Endothelial cell of umbilical vein (primary cell): ENCODE results near the gene RPS14. TPM values are rescaled to one million over a fixed set of nuclear protein-coding genes. Genes with fewer than 3 reads are reported as not detected.

Source experiments
- BruUV-seq: library from RNA; stranded (reverse); fragments of 400-500 nt; replicated peaks from 2 replicates; lab custom pipeline; 2021; lab: Mats Ljungman, UMichigan
- CTCF ChIA-PET: fragments of 300-600, 350-600 bp; sonication (Branson Sonifier 250); formaldehyde crosslinking; loops from one replicate; lab custom pipeline; 2021; ENCODE audit warnings: antibody characterized with exemption, inconsistent platforms; lab: Charles Lee
- POLR2A ChIA-PET: fragments of 300-600, 350-600 bp; sonication (Branson Sonifier 250); formaldehyde crosslinking; loops from one replicate; lab custom pipeline; 2021; ENCODE audit warnings: antibody characterized with exemption, inconsistent platforms; lab: Charles Lee
- DNase-seq: peaks from one replicate; pipeline ENCODE4 v3.0.0-alpha.2; 2011; ENCODE audit warnings: low read depth, low spot score
- FAIRE-seq: peaks from 2 replicates; lab custom pipeline; 2011; peaks lifted over from hg19 to GRCh38; lab: Jason Lieb, UNC
- H2AFZ ChIP-seq: 2 replicates; pipeline ENCODE4 v1.6.0; 2012; ENCODE audit warnings: low read depth, low read length, control low read depth, inconsistent platforms
- H3K27ac ChIP-seq: 2 replicates; pipeline ENCODE4 v1.5.1; 2011; ENCODE audit warnings: low read depth, mild to moderate bottlenecking, control low read depth, low read length, moderate library complexity; ENCODE audit not compliant: insufficient read depth
- H3K27me3 ChIP-seq, 2 experiments: 2 replicates each; pipeline versions ENCODE4 v1.6.0 to v1.6.1; 2011; ENCODE audit warnings: low read length in 2 of 2, mixed read lengths in 1 of 2; ENCODE audit not compliant: control insufficient read depth in 2 of 2, insufficient read depth in 2 of 2
- H3K36me3 ChIP-seq, 2 experiments: 2 replicates in 1 of 2; 3 replicates in 1 of 2; pipeline ENCODE4 v1.5.1; 2011; ENCODE audit warnings: low read length in 2 of 2, mild to moderate bottlenecking in 1 of 2, moderate library complexity in 1 of 2; ENCODE audit not compliant: control insufficient read depth in 2 of 2, insufficient read depth in 2 of 2; ENCODE audit errors: extremely low read depth in 1 of 2
- H3K4me1 ChIP-seq: 3 replicates; pipeline ENCODE4 v1.5.1; 2011; ENCODE audit warnings: mild to moderate bottlenecking, low read length; ENCODE audit not compliant: control insufficient read depth, insufficient read depth; ENCODE audit errors: extremely low read depth
- H3K4me2 ChIP-seq: 2 replicates; pipeline ENCODE4 v1.6.1; 2011; ENCODE audit warnings: low read length, control low read depth, mixed read lengths; ENCODE audit not compliant: insufficient read depth
- H3K4me3 ChIP-seq, 3 experiments: fragments of 200-600 bp in 1 of 3; sonication (generic), shearing (Covaris generic) in 1 of 3; replicated peaks in 1 of 3; 2 replicates each; pipeline ENCODE4 v1.5.1; 2011 to 2016; ENCODE audit warnings: control low read depth in 3 of 3, low read length in 3 of 3, mild to moderate bottlenecking in 2 of 3, inconsistent platforms in 1 of 3, low read depth in 1 of 3, moderate library complexity in 1 of 3; ENCODE audit not compliant: insufficient read depth in 1 of 3
- H3K79me2 ChIP-seq: 2 replicates; pipeline ENCODE4 v1.6.0; 2012; ENCODE audit warnings: low read length, inconsistent platforms; ENCODE audit not compliant: control insufficient read depth, insufficient read depth
- H3K9ac ChIP-seq: replicated peaks from 2 replicates; pipeline ENCODE3; 2011; ENCODE audit warnings: low read length, control low read depth; ENCODE audit not compliant: insufficient read depth; ENCODE audit errors: extremely low read depth
- H3K9me1 ChIP-seq: replicated peaks from 3 replicates; pipeline ENCODE4 v1.6.0; 2011; ENCODE audit warnings: mild to moderate bottlenecking, low read length; ENCODE audit not compliant: control insufficient read depth, insufficient read depth; ENCODE audit errors: extremely low read depth
- H3K9me3 ChIP-seq: replicated peaks from 2 replicates; pipeline ENCODE4 v1.5.1; 2012; ENCODE audit warnings: low read length, inconsistent platforms; ENCODE audit not compliant: control insufficient read depth, insufficient read depth
- H4K20me1 ChIP-seq: replicated peaks from 2 replicates; pipeline ENCODE3; 2011; ENCODE audit warnings: mild to moderate bottlenecking, low read length; ENCODE audit not compliant: control insufficient read depth, insufficient read depth; ENCODE audit errors: extremely low read depth
- FOS ChIP-seq: IDR thresholded peaks from 2 replicates; pipeline ENCODE4 v1.6.1; 2011; ENCODE audit warnings: mild to moderate bottlenecking, low read length, moderate library complexity, borderline replicate concordance; ENCODE audit not compliant: insufficient read depth
- GATA2 ChIP-seq: IDR thresholded peaks from 2 replicates; pipeline ENCODE4 v1.7.0; 2011; ENCODE audit warnings: low read depth, mild to moderate bottlenecking, moderate library complexity, mixed read lengths, low read length; ENCODE audit not compliant: insufficient read length, insufficient read depth
- POLR2AphosphoS5 ChIP-seq: IDR thresholded peaks from 2 replicates; pipeline ENCODE4 v1.6.1; 2012; ENCODE audit warnings: low read depth, mild to moderate bottlenecking, control low read depth, low read length, moderate library complexity; ENCODE audit not compliant: insufficient read depth
- dilution Hi-C: fragments of 300-500 bp; cut with MboI; formaldehyde crosslinking; loops from one replicate; pipeline ENCODE4 v1.15.0; 2019; ENCODE audit warnings: low sequenced_read_pairs; ENCODE audit not compliant: extremely low pct_ligation_motif_present
- intact Hi-C: fragments of 100-400 bp; cut with micrococcal nuclease; formaldehyde crosslinking; loops from one replicate; pipeline ENCODE4 v1.10.0; 2022
- polyA plus RNA-seq, 4 experiments: library from polyadenylated mRNA; depleted of rRNA in 3 of 4; stranded (reverse) in 3 of 4; unstranded in 1 of 4; fragments of >200 nt; gene quantifications; 2 replicates each; pipeline versions ENCODE4 v1.2.1 to v1.2.3, GENCODE V29; 2011 to 2012; ENCODE audit warnings: missing spikeins in 1 of 4
- total RNA-seq: library from RNA; stranded (reverse); gene quantifications from 2 replicates; pipeline ENCODE4 v1.2.3, GENCODE V29; 2021
- TF ChIP-seq, protein P1 (sequence below), 2 donors: IDR thresholded peaks; 1 replicate in 1 of 2; 2 replicates in 1 of 2; pipeline ENCODE4 v1.5.1; 2011; ENCODE audit warnings: low read length in 2 of 2, mild to moderate bottlenecking in 2 of 2, moderate library complexity in 2 of 2, control low read depth in 1 of 2, inconsistent platforms in 1 of 2, low read depth in 1 of 2; ENCODE audit not compliant: insufficient read depth in 1 of 2; ENCODE audit errors: extremely low read depth in 1 of 2
- TF ChIP-seq, protein P2 (sequence below): IDR thresholded peaks from 2 replicates; pipeline ENCODE4 v1.6.1; 2011; ENCODE audit not compliant: insufficient read depth, insufficient read length

Gene RPS14
- total and polyA plus RNA-seq, 2 donors (not counting 3 experiments of a cell fraction or from before 2014, with no cell fraction given) = 1,852 to 5,521 TPM

DNA sequence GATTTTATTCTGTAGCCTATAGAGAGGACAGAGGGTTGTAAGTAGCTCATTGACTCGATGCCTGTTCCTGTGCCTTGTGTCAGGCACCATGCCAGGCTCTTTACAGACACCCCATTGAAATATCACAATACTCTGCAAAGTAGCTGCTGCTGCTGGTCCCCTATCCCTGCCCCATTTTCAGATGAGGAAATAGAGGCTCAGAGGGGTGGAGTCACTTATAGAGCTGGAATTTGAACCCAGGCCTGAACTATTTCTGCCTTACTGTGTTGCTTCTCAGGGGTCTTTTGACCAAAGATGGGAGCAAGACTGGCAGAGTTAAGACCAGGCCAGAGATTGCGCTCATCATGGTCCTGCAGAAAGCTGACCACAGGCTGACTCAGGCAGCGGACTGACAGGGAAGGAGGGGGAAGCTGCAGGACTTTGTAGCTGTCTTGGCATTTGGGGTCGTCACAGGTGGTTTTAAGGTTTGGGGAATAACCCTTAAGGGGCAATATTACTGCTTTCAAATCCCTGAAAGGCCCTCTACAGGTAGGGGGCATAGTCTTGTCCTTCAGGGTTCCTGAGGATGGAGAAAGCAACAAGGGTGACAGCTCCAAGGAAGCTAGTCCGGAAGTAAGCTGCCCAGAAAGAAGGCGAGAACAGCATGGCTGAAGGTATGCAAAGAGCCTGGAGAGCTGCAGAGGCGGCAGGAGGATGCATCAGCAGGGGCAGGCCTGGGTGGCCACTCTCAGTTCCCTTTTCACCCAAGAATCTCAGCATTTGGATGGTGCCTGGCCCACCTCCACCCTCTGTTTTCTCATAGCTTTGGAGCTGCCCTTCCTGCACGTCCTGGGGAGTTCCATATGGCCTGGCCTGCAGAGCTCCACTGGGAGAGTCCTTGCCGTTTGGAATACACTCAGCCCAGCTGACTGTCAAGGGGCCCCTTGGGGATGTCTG lies 40.1 kb upstream of the RPS14 start:
- POLR2A ChIA-PET = no interaction called here
- no peak overlapping the region for H3K4me3 ChIP-seq
- FAIRE-seq = peak; percentile 46
- H4K20me1 ChIP-seq = no peaks in the 10 kb centered on the region
- H3K4me2 ChIP-seq = no peak overlapping the region
- H3K9me1 ChIP-seq = no peaks in the 10 kb centered on the region
- H3K36me3 ChIP-seq = peaks cover 0 to 3% of the 10 kb centered on the region in 2 experiments
- no peaks in the 10 kb centered on the region for H3K9me3 ChIP-seq
- H3K9ac ChIP-seq = no peak overlapping the region
- peaks cover 45% of the 10 kb centered on the region for H3K4me1 ChIP-seq
- no peak overlapping the region for H2AFZ ChIP-seq
- TF ChIP-seq, protein P1, sequence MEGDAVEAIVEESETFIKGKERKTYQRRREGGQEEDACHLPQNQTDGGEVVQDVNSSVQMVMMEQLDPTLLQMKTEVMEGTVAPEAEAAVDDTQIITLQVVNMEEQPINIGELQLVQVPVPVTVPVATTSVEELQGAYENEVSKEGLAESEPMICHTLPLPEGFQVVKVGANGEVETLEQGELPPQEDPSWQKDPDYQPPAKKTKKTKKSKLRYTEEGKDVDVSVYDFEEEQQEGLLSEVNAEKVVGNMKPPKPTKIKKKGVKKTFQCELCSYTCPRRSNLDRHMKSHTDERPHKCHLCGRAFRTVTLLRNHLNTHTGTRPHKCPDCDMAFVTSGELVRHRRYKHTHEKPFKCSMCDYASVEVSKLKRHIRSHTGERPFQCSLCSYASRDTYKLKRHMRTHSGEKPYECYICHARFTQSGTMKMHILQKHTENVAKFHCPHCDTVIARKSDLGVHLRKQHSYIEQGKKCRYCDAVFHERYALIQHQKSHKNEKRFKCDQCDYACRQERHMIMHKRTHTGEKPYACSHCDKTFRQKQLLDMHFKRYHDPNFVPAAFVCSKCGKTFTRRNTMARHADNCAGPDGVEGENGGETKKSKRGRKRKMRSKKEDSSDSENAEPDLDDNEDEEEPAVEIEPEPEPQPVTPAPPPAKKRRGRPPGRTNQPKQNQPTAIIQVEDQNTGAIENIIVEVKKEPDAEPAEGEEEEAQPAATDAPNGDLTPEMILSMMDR (IDR thresholded peaks at IDR 0.05; ENCODE audit: extremely low read depth in 1 of 2, insufficient read depth in 1 of 2, low read depth in 1 of 2, low read length in 2 of 2) = no peak
- TF ChIP-seq POLR2AphosphoS5 = no peak
- TF ChIP-seq, protein P2, sequence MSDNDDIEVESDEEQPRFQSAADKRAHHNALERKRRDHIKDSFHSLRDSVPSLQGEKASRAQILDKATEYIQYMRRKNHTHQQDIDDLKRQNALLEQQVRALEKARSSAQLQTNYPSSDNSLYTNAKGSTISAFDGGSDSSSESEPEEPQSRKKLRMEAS = no peak
- no peak for TF ChIP-seq FOS
- no peak for TF ChIP-seq GATA2
- no peaks in the 10 kb centered on the region for H3K27me3 ChIP-seq
- intact Hi-C loops (no loop called here), dilution Hi-C loops (no loop called here)
- BruUV-seq = no TSS peak
- H3K27ac ChIP-seq = no peak overlapping the region
- H3K79me2 ChIP-seq = peaks cover 62% of the 10 kb centered on the region
- no peak for DNase-seq
- CTCF ChIA-PET = interaction anchor here (0.9 to 5.8 kb wide), 6 partner anchors 8 to 39 kb away, joined by 3 to 32 read pairs (median 6); no protein-coding TSS in a partner anchor
